Stimulated activated CD4-positive, alpha-beta T cell treated with anti-CD3 and anti-CD28 coated beads, Interleukin-12 subunit alpha, Interleukin-12 subunit beta, amount 100 ng/mL, for 4 hours (primary cell): ENCODE results near the gene PSMD12.

Experiments
- DNase-seq: peaks from one replicate; pipeline ENCODE4 v3.0.0-alpha.2; 2020

The PSMD12 gene

DNA sequence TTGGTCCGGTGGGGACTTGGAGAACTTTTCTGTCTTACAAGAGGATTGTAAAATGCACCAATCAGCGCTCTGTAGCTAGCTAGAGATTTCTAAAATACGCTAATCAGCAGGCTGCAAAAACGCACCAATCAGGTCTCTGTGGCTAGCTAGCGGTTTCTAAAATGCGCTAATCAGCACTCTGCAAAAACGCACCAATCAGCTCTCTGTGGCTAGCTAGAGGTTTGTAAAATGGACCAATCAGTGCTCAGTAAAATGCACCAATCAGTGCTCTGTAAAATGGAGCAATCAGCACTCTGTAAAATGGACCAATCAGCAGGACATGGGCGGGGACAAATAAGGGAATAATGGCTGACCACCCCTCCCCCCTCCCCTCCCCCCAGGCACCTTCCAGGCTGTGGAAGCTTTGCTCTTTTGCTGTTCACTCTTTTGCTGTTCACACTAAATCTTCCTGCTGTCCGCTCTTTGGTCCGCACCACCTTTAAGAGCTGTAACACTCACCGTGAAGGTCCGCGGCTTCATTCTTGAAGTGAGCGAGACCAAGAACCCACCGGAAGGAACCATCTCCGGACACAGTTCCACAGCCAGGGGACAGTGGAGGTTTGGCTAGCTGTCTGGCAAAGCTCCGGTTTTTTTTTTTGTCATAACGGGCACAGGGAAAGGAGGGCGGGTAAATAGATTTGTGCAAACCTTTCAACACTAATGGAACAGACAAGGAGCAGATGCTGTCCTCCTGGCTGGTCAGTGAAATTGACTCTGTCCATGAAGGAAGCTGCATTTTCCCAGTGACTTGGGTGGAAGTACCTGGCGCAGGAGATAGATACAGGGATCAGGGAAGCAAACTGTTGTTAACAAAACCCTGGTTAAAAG lies 19.0 kb upstream of the PSMD12 start:
- DNase-seq, result no peak

DNA sequence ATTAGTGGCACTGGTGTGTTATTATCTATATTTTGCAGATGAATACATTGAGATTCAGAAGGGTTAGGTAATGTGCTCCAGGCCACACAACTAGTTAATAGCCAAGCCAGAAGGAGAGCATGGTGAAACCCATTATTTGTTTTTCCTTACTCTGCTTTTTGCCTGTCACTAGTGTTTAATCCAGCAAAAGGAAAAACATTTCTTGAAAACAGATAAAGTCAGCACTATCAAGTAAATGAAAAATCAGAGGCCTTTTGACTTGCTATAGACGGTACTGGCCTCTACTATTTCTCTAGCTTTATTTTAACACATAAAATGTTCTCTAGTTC lies 15.5 kb upstream of the PSMD12 start:
- DNase-seq, result no peak

DNA sequence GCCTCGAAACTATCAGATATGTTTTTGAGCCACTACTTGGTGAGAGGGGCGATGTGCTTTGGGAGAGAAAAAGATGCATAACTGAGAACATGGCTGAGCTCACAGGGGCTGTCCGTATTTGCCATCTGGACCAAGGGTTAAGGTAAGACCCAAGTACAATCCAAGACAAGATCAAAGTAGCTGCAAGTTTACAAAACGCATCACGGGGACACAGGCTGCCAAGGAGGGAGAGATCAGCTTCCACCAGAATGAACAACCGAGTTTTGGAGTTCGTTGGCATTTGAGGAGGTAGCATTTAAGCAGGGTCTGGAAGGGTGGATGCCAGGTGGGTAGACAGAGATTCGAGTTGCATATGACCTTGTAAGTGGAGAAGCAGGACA lies 12.9 kb upstream of the PSMD12 start:
- DNase-seq, result no peak

DNA sequence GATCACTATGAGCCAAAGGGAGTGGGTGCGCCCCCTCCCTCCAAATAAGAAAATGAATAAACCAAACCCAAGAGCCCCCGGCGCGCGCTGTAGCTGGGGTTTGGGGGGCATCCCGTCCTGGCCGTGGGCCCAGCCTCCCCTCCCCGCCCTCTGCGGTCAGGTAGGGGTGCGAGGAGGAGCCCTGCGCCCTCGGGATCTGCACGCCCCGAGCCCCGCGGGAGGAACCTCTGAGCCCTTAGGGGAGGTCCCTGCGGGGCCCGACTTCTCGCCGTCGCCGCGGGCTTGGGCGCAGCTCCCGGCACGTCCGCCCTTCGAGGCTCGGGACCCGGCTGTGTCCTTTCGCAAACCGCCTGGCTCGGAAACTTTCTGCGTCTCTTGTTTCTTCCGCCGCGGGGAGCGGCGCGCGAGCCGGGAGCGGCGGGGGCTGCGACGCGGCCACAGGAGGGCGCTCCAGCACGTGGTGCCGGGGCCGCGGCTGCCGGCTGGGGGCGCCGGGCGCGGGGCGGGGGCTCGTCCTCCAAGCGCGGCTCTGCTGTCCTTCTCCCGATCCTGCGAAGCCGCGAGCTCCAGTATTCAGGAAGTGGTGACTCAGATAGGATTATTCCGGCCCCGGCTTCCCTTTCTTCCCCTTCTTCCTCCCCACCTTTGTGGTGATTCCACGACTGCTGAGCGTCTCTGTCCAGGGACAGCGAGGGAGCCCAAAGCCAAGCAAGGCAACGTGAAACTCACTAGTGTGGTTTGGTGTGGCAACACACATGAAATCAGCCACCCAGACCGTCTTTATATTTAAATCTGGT lies 12.3 kb upstream of the PSMD12 start:
- peak; percentile 78 for DNase-seq

- peak; percentile 51 for DNase-seq
These were observed 11.4 kb upstream of the PSMD12 start for GRCh38 chr17:67377488-67378453.

GRCh38 chr17:67376737-67377487 lies 10.5 kb upstream of the PSMD12 start, which contains the start of gene PITPNC1:
TSS of gene PITPNC1 (plus strand) at chr17:67377281.
- peak; percentile 81 for DNase-seq

- no peak for DNase-seq
These were observed 10.0 kb upstream of the PSMD12 start for GRCh38 chr17:67376415-67376736.

DNA sequence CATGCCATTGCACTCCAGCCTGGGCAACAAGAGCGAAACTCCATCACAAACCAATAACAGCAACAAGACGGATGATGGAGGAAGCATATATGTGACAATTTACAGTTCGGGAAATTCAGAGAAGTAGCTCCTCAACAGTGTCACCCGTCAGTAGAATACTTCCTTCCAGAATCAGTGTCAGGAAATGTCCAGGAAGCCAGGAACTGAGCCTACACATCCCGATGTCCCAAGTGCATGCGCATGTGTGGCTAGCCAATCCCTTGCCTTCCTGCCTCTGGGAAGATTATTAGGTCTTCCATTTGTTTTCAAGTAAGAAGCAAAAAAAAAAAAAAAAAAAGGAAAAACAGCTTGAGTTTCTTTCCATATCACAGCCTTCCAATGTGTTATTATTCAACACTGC lies 9.3 kb upstream of the PSMD12 start:
- DNase-seq, result no peak

DNA sequence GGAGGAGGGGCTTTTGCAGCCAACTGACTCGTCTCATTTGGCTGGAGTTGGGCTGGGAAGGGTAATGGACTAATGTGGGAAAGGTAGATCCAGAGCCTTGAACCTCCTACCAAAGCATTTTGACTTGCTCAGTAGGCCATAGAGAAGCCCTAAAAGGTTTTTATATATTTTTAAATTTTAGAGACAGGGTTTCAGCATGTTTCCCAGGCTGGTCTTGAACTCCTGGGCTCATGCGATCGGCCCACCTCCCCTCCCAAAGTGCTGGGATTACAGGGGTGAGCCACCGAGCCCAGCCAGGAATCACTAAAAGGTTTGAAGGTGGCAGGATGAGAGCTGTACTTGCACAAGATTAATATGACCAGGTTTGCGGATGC lies 8.7 kb upstream of the PSMD12 start:
- no peak for DNase-seq

GRCh38 chr17:67374329-67375053 lies 8.1 kb upstream of the PSMD12 start:
- DNase-seq, result peak; percentile 89

GRCh38 chr17:67372751-67373150 lies 6.4 kb upstream of the PSMD12 start:
- no peak for DNase-seq

DNA sequence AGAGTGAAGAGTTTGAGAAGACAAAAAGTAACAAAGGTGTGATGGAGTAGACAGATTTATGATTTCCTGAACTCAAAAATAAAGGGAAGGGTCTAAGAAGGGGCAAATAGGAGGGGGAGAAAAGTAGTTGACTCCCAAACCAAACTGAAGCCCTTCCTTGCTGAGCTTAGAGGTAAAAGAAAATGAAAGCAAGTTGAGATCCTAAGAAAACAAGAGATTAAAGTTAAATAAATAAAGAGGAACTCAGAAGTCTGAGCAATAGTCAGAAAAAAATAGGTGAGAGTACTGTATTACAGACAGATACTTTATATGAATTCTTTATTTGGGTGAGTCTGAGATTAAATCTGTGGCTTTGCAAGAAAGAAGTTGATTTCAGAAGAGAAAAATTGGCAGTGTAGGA lies 3.3 kb upstream of the PSMD12 start:
- DNase-seq, result no peak

DNA sequence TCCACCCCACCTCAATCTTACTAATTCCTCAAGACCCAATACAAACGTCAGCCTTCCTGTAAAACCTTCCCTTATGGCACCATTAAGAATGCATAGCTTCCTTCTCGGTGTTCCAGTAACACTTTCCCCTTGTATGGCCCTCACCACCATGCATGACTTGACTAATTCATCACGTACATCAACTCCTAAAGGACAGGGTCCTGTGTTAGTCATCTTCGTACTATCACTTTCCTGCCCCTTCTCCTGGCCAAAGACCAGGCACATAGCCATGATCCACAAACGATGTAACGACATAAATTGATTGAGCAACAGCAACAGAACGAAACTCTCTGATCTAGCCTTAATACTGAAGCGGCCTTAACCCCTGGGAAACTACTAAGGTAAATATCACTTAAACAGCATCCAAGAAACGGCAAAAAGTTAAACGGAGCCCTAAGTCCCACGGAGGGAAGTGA lies 612 bp downstream of the PSMD12 start:
- no peak for DNase-seq

GRCh38 chr17:67364847-67365737 lies 1.3 kb downstream of the PSMD12 start:
- no peak for DNase-seq

- no peak for DNase-seq
These were observed 4.2 kb downstream of the PSMD12 start for GRCh38 chr17:67362173-67362572.

DNA sequence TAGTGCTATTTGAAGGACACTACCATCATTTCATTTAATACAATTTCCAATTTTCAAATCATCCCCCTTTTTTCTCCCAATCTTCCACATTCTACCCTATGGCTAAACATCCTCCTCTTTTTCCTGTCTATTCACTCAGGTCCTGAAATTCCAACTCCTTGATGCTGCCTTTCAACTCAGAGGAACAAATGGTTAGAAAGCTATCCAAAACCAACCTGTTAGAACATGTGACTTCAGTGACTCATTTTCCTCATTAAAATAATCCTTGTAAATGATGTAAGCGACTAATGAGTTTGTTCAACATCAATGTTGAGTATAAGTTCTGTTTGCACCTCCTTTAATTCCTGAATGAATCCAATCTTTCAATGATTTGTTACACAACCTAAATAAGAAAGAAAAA lies 5.5 kb downstream of the PSMD12 start:
- DNase-seq, result no peak

GRCh38 chr17:67359960-67360791 lies 6.2 kb downstream of the PSMD12 start:
- DNase-seq, result no peak

- no peak for DNase-seq
These were observed 7.8 kb downstream of the PSMD12 start for GRCh38 chr17:67358612-67359011.

DNA sequence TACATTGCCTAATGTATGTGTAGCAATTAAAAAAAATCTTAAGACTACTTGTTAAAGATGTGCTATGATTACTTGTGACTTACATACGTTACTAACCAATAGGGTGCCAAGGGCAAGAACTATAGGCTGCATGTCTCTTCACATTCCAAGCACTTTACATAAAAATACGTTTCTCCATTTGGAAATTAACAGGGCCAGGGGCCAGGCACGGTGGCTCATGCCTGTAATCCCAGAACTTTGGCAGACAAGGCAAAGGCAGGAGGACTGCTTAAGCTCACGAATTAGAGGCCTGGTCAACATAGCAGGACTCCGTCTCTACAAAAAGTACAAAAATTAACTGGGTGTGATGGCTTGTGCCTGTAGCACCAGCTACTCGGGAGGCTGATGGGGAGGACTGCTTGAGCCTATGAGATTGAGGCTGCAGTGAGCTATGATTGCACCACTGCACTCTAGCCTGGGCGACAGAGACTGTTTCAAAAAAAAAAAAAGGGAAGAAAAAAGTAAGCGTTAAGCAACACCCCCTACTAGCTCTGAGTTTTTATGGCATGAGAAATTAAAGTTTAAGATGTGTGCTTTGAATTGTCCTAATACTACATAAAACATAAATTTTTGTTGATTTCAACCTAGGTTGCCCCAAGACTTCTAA lies 12.3 kb downstream of the PSMD12 start:
- DNase-seq, result no peak
